Osteoblast (primary cell): ENCODE measurements around the gene ZSWIM3. TPM values are rescaled to one million over a fixed set of nuclear protein-coding genes. Genes with fewer than 3 reads are reported as not detected.

ENCODE experiments used
- DNase-seq: peaks from one replicate; pipeline ENCODE4 v3.0.0; 2011; ENCODE audit warnings: low spot score, mixed read lengths; ENCODE audit not compliant: insufficient read length; ENCODE audit errors: missing footprints
- H2AFZ ChIP-seq: 2 replicates; pipeline ENCODE4 v1.6.0; 2011; ENCODE audit warnings: mild to moderate bottlenecking, low read length
- H3K27ac ChIP-seq: 2 replicates; pipeline ENCODE4 v1.5.1; 2011; ENCODE audit warnings: mild to moderate bottlenecking, low read depth, low read length, moderate library complexity
- H3K27me3 ChIP-seq: 2 replicates; pipeline ENCODE4 v1.6.0; 2012; ENCODE audit warnings: mild to moderate bottlenecking, control low read depth, inconsistent platforms, low read length, moderate library complexity; ENCODE audit not compliant: insufficient read depth
- H3K36me3 ChIP-seq: 2 replicates; pipeline ENCODE4 v1.5.1; 2011; ENCODE audit warnings: mild to moderate bottlenecking, low read length, control low read depth, moderate library complexity; ENCODE audit not compliant: insufficient read depth
- H3K4me1 ChIP-seq: 2 replicates; pipeline ENCODE4 v1.5.1; 2011; ENCODE audit warnings: mild to moderate bottlenecking, low read length, control low read depth, moderate library complexity; ENCODE audit not compliant: insufficient read depth
- H3K4me2 ChIP-seq: 2 replicates; pipeline ENCODE4 v1.6.0; 2011; ENCODE audit warnings: mild to moderate bottlenecking, low read length; ENCODE audit not compliant: insufficient read depth
- H3K4me3 ChIP-seq: fragments of 200-600 bp; sonication (generic); 3 replicates; pipeline ENCODE4 v1.5.1; 2012; ENCODE audit warnings: mild to moderate bottlenecking, low read length, inconsistent platforms; ENCODE audit not compliant: insufficient read depth
- H3K79me2 ChIP-seq: 2 replicates; pipeline ENCODE4 v1.6.0; 2012; ENCODE audit warnings: mild to moderate bottlenecking, low read length, control low read depth, inconsistent platforms; ENCODE audit not compliant: insufficient read depth
- H3K9me3 ChIP-seq: 2 replicates; pipeline ENCODE4 v1.5.1; 2011; ENCODE audit warnings: low read depth, low read length, control low read depth
- H4K20me1 ChIP-seq: 2 replicates; pipeline ENCODE4 v1.6.0; 2012; ENCODE audit warnings: mild to moderate bottlenecking, low read length, control low read depth; ENCODE audit not compliant: insufficient read depth
- total RNA-seq: library from RNA; depleted of rRNA; stranded (reverse); fragments of >200 nt; gene quantifications from 2 replicates; pipeline ENCODE4 v1.2.3, GENCODE V29; 2012
- TF ChIP-seq, protein P1 (sequence below): IDR thresholded peaks from 2 replicates; pipeline ENCODE4 v1.5.1; 2011; ENCODE audit warnings: mild to moderate bottlenecking, low read depth, low read length, moderate library complexity; ENCODE audit errors: extremely low read depth

The ZSWIM3 gene
- total RNA-seq, 1 donor = 4.7 TPM

DNA sequence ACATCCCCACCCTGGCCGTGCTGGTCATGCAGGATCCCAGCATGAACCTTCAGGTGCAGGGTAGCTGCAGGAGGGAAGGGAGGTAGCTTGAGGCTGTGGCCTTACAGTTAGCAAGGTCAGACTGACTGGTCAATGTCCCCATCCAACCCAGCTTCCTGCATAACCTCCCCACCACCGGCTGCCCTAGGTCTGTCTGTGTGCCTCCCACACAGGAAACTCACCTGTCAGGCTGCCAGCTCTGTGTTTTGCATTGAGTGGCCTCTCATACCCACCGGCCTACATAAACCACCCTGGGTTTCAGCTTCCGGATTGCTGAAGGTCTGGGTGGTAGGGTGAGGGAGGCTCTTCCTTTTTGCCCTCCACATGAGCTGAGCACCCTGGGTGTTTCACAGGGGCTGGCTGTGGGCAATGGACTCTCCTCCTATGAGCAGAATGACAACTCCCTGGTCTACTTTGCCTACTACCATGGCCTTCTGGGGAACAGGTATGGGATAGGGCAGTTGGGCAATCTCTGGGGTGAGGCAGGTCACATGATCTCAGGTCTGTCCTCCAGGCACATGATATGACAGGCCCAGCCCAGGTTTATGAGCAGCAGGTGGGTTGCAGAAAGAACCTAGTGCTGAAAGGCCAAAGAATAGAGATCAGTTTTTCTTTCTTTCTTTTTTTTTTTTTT, 35.5 kb downstream of the ZSWIM3 start:
- TF ChIP-seq, protein P1, sequence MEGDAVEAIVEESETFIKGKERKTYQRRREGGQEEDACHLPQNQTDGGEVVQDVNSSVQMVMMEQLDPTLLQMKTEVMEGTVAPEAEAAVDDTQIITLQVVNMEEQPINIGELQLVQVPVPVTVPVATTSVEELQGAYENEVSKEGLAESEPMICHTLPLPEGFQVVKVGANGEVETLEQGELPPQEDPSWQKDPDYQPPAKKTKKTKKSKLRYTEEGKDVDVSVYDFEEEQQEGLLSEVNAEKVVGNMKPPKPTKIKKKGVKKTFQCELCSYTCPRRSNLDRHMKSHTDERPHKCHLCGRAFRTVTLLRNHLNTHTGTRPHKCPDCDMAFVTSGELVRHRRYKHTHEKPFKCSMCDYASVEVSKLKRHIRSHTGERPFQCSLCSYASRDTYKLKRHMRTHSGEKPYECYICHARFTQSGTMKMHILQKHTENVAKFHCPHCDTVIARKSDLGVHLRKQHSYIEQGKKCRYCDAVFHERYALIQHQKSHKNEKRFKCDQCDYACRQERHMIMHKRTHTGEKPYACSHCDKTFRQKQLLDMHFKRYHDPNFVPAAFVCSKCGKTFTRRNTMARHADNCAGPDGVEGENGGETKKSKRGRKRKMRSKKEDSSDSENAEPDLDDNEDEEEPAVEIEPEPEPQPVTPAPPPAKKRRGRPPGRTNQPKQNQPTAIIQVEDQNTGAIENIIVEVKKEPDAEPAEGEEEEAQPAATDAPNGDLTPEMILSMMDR = no peak
- Histone ChIP-seq H4K20me1 (peaks cover 22% of the 10 kb centered on the region), H3K9me3 (no peaks in the 10 kb centered on the region), H3K4me2 (peak overlapping the region; percentile 33), H3K27me3 (no peaks in the 10 kb centered on the region), H3K36me3 (peaks cover 47% of the 10 kb centered on the region), H3K79me2 (peaks cover 25% of the 10 kb centered on the region), H3K4me1 (peaks cover 24% of the 10 kb centered on the region), H2AFZ (no peak overlapping the region), H3K27ac (no peak overlapping the region), H3K4me3 (no peak overlapping the region)
- peak; percentile 30 for DNase-seq

DNA sequence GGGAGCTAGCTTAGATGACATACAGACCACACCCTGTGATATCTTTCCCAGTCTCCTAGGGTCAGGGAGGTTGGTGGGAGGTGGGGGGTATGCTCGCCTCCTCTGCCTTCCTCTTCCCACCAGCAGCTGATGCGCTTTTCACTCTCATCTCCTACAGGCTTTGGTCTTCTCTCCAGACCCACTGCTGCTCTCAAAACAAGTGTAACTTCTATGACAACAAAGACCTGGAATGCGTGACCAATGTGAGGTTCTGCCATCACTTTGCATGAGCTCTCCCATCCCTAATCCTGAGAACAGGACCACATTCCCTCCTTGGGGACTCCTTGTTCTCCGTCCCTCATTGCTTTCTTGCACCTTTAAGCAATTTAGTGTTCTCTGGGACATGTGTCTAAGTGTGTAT, 36.4 kb downstream of the ZSWIM3 start:
- Histone ChIP-seq H3K4me1 (peaks cover 24% of the 10 kb centered on the region), H3K27ac (no peak overlapping the region), H3K4me3 (no peak overlapping the region), H3K9me3 (no peaks in the 10 kb centered on the region), H3K79me2 (peaks cover 25% of the 10 kb centered on the region), H4K20me1 (peaks cover 22% of the 10 kb centered on the region), H3K27me3 (no peaks in the 10 kb centered on the region), H3K36me3 (peaks cover 55% of the 10 kb centered on the region), H2AFZ (no peak overlapping the region), H3K4me2 (no peak overlapping the region)
- peak; percentile 31 for DNase-seq
- TF ChIP-seq, protein P1 = no peak

DNA sequence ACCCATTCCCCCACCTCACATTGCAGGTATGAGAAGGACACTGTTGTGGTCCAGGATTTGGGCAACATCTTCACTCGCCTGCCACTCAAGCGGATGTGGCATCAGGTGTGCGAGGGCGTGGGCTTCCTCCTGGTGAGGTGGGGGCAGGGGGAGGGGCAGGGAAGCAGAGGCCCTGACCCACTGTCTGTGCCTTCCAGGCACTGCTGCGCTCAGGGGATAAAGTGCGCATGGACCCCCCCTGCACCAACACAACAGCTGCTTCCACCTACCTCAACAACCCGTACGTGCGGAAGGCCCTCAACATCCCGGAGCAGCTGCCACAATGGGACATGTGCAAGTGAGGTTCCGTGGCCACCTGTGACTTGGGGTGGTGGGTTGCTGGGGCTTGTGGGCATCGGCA, 37.4 kb downstream of the ZSWIM3 start:
- Histone ChIP-seq H3K27ac (no peak overlapping the region), H3K79me2 (peaks cover 25% of the 10 kb centered on the region), H3K4me2 (no peak overlapping the region), H3K4me3 (no peak overlapping the region), H3K4me1 (peaks cover 23% of the 10 kb centered on the region), H3K36me3 (peaks cover 55% of the 10 kb centered on the region), H3K9me3 (no peaks in the 10 kb centered on the region), H3K27me3 (no peaks in the 10 kb centered on the region), H4K20me1 (peaks cover 22% of the 10 kb centered on the region), H2AFZ (no peak overlapping the region)
- TF ChIP-seq, protein P1 = no peak
- peak; percentile 53 for DNase-seq

DNA sequence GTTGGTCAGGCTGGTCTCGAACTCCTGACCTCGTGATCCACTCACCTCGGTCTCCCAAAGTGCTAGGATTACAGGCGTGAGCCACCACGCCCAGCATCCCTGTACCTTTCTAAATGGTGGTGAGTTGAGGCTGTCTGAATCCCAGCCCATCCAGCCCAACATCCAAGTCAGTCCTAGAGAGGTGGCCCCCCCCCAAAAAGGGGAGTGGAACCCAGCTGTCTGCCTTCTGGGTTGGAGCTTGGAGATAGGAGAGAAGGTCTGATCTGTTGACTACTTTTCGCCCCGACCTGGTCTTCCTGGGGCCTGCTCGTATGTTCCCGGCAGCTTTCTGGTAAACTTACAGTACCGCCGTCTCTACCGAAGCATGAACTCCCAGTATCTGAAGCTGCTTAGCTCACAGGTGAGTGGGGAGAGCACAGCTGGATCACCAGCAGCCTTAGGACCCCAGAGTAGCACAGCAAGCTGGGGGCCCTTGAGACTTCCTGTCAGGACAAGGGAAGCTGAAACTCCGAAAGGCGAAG, 39.3 kb downstream of the ZSWIM3 start:
- TF ChIP-seq, protein P1 = no peak
- peaks cover 55% of the 10 kb centered on the region for H3K36me3 ChIP-seq
- no peaks in the 10 kb centered on the region for H3K27me3 ChIP-seq

More for the DNA sequence above, 39.3 kb downstream of the ZSWIM3 start:
- Histone ChIP-seq H3K4me3 (no peak overlapping the region), H3K79me2 (peaks cover 20% of the 10 kb centered on the region), H3K9me3 (no peaks in the 10 kb centered on the region), H4K20me1 (peaks cover 22% of the 10 kb centered on the region), H2AFZ (no peak overlapping the region), H3K27ac (no peak overlapping the region), H3K4me2 (no peak overlapping the region), H3K4me1 (peaks cover 11% of the 10 kb centered on the region)
- DNase-seq = peak; percentile 17
